Measurements from ENCODE around the gene LSM4.

LSM4 gene

DNA sequence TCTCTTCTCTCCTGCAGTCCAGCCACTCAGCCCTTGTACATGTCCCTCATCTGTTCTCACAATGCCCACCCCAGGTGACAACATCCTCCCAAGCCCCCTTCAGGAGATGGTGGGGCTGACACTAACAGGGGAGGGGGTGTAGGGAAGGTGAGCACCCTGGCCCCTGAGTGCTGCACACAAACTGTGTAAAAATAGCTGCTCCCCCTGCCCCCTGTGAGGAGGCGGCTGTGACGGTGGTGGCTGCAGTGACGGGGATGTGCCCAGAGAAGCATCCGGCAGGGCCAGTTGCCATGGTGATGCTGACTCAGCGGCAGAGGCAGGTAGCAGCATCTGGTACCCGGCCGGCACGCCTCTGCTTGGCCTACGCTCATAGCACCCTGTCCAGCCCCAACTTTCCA is 28.4 kb downstream of the LSM4 start:
- DNase-seq (ENCODE audit: extremely low spot score, insufficient read length, low read depth) = no peak
- FAIRE-seq = no peak

DNA sequence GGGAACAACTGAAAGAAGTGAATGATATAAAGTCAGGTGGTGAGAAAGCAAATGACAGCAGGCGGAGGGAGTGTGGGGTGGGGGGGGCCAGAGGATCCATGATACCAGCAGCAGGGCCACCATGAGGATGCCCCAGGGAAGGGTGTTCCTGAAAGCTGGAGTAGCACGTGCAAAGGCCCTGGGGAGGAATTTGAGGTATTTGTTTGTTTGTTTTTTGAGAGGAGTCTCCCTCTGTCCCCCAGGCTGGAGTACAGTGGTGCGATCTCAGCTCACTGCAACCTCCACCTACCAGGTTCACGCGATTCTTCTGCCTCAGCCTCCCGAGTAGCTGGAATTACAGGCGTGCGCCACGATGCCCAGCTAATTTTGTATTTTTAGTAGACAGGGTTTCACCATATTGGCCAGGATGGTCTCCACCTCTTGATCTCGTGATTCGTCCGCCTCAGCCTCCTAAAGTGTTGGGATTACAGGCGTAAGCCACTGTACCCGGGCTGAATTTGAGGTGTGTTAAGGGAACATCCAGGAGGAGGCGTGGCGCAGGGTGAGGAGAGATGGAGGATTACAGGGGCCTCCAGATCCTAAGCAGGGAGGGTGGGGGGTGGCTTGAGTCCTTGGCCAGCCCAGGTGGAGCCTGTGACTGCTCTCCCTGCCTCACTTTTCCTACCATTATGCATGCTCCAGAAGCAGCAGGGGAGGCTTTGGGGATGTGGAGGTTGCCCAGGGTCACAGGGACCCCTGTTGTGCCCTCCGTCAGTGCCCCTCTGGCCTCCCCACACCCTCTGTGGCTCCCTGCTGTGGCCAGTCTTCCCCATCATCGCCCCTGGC is 29.0 kb downstream of the LSM4 start:
- DNase-seq (ENCODE audit: extremely low spot score, insufficient read length, low read depth) (no peak), FAIRE-seq (no peak)

DNA sequence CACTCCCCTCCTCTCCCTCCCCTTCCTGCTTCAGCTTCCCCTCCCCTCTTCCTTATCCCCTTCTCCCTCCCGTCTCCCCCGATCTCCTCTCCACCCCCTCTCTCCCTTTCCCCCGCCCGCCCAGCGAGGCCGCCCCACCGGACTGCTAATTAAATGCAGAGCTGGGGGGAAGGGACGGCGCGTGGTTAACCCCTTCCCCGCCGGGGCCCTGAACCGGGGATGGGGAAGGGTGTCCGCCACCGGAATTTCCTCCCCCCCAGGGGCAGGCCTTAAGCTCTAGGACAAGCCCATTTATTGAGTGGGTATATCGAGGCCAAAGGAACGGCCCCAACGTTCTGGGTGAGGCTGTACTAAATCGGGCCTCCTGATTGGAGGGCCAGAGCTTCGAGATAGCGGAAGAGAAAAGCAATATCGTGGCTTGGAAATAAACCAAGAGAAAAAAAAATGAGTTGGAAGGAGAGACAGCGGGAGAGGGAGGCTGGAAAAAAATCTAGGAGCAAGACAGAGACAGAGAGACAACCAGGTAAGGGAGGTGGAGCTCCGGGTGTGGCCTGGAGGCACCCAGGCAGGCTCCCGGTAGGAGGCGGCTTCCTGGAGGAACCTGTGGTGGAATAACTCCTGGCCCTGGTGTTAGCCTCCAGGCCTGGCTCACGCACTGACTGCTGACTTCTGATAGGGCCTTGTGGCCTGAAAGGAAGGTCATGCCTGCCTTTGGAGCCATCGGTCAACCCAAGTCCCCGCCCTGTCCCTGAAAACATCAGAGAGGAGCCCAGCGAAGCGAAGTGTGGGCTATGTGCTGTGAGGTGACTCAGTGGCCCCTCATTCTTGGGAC is 29.9 kb downstream of the LSM4 start:
- no peak for DNase-seq (ENCODE audit: extremely low spot score, insufficient read length, low read depth)
- no peak for FAIRE-seq

DNA sequence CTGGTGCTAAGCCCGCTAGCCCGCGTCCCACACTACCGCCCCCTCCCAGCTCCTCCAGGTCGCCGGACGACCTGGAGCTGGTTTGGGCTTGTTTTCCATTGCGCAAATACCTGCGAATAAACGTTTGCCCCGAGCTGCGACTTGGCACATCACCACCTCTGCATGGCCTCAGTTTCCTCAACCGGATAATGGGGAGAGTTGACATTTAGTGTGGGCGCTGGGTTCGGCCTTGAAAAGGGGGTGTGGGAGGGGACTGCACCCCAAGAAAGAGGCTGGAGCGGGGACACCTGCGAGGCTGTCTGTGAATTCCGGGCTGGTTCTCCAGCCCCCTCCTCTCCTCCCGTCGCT is 30.4 kb downstream of the LSM4 start:
- DNase-seq (ENCODE audit: extremely low spot score, insufficient read length, low read depth) = no peak
- no peak for FAIRE-seq

DNA sequence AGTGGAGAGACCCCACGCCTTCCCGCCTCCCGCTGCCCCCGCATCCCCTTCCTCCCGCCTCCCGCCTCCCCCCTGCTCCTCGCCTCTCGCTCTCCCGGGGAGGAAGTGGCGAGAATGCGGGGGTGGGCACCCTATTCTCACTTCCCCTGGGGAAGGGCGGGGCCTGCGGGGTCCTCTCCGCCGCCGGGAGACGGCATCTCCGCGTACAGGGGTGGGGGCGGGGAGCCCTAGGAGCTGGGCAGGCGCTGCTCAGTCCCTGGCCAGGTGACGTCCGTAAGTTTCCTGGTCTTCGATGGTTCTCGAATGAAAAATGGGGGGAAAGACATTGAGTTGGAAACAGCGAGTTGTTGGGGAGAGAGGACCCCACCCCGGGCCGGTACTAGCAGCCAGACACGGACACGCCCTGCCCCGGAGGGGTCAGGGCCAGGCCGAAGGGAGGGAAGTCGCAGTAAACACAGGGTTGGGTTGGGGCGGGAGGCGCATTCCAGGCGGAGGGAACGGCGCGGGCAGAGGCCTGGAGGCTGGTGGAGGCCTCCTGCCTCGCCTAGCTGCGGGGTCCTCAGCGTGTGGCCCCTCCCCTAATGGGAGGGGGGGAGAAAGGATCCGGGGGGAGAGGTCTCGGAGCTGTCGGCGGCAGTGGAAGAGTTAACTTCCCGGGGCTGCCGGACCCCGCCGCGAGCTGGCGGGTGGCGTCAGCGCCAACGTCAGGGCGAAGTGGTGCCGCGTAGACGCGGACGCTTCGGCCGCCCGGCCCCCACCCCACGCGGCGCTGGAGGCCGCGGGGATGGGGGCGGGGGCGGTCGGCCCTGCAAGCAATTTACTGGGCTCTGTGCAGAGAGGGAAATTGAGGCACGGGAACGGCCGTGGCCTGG is 31.1 kb downstream of the LSM4 start:
- FAIRE-seq (peak; percentile 88), DNase-seq (ENCODE audit: extremely low spot score, insufficient read length, low read depth) (peak; percentile 83)

DNA sequence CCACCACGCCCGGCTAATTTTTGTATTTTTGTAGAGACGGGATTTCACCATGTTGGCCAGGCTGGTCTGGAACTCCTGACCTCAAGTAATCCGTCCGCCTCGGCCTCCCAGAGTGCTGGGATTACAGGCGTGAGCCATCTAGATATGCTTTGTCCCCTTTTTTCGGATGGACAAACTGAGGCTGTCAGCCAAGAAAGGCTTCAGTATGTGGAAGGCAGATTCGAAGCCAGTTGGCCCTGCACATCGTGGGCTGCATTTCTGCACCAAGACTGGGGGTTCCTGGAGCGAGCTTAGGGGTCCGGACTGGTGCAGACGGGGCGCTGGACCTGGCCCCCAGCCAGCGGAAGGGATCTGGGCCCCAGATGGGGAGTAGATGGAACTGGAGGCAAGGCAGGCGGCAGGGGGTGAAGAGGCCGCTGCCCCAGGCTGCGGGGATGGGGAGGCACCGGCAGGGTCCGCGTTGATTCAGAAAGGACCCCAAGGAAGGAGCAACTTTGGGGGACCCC is 31.8 kb downstream of the LSM4 start:
- FAIRE-seq = no peak
- DNase-seq (ENCODE audit: extremely low spot score, insufficient read length, low read depth) = no peak

DNA sequence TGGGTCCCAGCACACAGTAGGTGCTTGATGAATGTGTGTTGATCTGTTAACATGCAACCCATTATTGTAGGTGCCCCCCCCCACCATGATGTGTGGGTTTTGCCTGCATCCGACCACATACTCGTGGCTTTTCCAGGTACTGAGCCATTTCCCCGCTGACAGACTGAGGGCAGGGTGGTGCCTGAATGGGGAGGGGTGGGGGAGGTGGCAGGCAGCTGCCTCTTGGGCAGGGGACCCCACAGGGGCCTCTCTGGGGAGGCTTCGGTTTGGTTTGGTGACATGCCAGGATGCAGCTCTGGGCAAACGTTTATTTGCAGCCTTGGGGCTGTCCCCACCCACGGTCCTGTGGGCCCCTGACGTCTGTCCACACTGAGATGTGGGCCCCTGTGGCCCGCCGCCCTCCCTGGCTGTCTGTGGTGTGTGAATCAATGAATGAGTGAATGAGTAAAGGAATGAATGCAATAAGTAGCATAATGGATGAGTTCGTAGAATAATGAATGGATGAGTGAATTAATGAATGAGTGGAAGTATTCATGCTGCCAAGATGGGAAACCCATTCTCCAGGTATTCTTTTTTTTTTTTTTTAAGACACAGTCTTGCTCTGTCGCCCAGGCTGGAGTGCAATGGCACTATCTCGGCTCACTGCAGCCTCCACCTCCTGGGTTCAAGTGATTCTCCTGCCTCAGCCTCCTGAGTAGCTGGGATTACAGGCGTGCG is 32.4 kb downstream of the LSM4 start:
- FAIRE-seq (peak; percentile 87), DNase-seq (ENCODE audit: extremely low spot score, insufficient read length, low read depth) (peak; percentile 52)

DNA sequence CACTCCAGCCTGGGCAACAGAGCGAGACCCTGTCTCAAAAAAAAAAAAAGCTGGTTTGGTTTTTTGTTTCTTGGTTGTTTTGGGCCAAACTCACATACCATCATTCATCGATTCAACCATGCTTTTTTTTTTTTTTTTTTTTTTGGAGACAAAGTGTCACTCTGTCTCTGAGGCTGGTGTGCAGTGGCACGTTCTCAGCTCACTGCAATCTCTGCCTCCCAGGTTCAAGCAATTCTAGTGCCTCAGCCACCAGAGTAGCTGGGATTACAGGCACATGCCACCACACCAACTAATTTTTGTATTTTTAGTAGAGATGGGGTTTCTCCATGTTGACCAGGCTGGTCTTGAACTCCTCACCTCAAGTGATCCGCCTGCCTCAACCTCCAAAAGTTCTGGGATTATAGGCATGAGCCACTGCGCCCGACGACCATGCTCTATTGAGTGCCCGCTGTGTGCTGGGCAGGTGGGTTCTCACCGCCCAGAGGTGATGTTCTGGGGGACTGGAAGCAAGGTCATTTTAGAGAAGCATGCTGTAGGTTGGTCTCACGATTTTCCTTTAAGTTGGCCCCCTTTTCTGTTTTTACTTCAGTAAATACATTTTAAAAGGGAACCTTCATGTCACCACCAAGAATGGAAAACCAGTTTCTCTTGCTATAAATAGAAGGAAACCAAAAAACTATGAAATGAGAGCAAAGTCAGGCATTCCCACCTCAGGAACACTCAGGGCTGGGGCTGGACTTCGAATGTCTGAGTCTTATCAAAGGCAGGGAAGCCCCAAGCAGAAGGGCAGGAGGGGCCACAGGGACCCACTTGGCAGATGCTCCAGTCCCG is 33.2 kb downstream of the LSM4 start:
- FAIRE-seq (no peak), DNase-seq (ENCODE audit: extremely low spot score, insufficient read length, low read depth) (no peak)

DNA sequence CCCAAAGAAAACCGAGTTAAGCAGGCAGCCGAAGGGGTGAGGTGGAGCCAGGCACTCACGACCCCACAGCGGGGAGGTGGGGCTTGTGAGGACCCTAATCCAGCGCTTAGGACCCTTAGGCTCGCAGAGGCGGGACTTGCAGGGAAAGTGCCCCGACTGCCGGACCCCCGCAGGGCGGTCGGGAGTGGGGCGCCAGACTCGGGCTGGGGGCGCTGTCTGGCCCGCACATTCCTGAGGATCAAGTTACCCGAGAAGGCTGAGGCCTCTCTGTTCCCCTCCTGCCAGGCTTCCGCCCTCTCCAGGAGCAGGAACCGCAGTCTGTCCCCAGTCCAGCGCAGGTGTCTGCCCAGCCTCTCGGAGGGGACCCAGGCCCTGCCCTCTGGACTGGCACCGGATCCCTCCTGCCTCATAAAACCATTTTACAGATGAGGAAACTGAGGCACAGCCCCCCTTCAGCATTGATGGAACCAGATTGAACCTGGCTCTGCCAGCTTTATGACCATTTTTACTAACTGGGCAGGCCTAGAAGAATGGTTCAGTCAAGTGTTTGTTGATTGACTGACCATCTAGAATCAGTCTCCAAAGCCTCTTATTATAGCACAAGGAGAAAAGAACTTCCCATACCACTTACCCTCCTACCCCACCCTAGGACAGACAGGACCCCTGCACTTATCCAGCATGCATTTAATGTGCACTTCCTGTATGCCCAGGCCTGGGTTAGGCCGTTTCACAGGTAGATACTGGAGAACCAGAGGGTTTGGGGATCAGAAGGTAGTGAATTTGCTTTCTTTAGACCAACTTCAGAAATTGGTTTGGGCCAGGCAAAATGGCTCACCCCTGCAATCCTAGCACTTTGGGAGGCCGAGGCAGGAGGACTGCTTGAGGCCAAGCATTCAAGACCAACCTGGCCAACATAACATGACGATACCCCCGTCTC is 34.8 kb downstream of the LSM4 start:
- FAIRE-seq (no peak), DNase-seq (ENCODE audit: extremely low spot score, insufficient read length, low read depth) (no peak)

DNA sequence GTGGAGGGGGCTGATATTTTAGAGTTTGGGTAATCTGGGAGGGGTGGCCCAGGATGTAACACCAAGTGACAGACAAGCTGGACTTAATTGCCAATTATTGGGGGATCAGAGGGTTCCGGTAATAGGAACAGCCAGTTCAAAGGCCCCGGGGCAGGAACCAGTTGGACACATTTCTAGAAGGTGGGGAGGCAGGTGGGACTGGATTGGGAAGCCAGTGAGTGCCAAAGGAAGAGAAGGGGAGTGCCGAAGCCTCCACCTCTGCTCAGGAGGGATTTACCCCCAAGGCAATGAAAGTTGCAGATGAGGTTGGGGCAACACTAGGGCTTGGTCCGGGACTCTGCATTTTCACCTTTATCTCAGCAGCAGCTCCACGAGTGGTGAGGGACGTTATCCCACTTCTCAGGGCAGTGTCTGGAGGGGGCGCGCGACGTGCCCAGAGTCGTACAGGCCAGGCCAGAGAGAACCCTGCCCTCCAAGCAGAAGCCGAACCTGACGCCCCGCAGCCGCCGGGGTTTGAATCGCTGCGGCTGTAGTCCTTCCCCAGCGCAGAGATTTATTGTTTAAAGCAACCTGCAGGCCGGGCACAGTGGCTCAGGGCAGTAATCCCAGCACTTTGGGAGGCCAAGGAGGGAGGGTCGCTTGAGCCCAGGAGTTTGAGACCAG is 35.8 kb downstream of the LSM4 start:
- FAIRE-seq = no peak

DNA sequence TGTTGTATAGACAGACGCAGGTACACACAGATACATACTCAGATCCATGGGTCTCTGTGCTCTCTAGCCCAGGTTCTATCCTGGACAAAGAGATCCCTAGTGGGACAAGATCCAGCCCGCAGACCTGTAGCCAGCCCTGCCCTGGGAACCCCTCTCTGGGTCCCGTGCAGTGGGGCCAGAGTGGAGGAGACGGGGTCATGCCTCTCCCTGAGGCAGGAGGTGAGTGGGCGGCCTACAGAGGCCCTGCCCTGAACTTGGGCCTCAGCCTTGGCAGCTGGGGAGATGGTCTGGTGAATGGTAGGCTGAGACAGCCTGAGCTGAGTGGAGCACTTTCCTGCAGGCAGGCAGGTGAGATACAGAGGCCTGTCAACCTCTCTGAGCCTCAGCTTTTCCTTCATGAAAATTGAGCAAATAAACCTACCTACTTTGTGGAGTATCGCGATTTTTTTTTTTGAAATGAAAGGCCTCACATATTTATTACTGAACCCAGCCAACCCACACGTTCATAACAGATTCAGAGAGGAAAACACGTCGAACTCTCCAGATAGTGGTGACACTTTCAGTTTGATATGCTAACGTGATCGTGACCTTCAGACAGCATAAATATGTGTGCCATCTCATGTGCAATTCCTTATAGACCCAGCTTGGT is 38.0 kb downstream of the LSM4 start:
- DNase-seq (ENCODE audit: extremely low spot score, insufficient read length, low read depth) (no peak), FAIRE-seq (peak; percentile 62)

More for the DNA sequence above, 35.8 kb downstream of the LSM4 start:
- no peak for DNase-seq (ENCODE audit: extremely low spot score, insufficient read length, low read depth)

DNA sequence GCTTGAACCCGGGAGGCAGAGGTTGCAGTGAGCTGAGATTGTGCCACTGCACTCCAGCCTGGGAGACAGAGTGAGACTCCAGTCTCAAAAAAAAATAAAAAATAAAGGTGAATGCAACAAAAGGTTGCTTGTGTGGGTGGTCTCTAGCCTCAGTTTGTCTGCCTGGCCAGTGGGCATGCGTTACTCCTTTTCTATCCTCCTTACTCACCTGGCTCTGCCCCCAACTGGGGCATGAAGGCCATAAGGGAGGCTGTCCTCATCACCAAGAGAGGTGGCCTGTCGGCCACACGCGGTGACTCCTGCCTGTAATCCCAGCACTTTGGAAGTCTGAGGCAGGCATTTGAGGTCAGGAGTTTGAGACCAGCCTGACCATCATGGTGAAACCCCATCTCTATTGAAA is 39.5 kb downstream of the LSM4 start:
- DNase-seq (ENCODE audit: extremely low spot score, insufficient read length, low read depth) = no peak
- FAIRE-seq = no peak

DNA sequence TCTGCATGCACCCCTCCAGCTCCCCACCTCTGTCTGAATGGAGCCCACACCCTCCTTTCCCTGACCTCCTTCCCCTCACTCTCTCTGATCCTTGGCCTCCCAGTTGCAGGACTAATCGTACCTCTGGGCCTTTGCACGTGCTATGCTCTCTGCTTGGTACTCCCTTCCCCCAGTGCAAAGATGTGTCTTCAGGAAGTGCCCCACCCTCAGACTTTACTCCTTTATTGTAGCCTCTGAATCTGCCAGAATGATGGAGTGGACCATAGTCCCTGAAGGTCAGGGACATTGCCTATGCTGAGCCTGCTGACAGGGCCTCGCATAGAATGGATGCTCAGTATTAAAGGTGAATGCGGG is 40.1 kb downstream of the LSM4 start:
- FAIRE-seq = peak; percentile 48

DNA sequence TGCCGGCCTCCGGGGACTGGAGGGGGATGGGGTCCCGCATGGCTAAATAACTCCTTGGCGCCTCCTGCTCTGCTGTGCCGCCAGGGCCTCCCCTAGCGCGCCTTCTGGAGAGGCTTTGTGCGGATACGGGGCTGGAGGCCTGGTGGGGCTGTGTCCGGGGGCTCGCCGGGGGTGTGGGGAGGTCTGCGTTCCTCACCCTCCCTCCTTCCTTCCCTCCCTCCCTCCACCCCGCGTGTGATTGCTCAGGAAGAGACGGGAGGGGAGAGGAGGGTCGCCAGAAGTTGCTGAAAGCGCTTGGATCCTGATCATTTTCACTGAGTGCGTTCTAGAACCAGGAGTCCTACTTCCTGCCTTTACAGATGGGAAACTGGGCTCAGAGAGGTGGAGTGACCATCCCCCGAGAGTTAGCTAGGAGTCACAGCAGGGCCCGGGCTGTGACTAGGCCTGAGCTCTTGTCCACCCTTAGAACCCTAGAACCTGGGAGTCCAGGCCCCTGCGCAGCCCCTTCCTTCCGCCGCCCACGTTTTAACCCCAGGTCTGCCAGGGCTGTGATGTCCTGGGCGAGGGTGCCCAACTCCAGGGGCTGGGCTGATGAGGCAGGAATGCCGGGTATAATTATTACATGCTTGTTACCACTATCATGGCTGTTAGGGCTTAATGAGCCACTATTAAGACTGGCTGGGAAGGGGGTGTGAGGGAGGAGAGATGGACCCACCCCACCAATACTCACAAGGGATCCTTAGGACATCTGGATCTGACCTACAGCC is 40.7 kb downstream of the LSM4 start:
- DNase-seq (ENCODE audit: extremely low spot score, insufficient read length, low read depth) = no peak
- no peak for FAIRE-seq

More for the DNA sequence above, 40.1 kb downstream of the LSM4 start:
- no peak for DNase-seq (ENCODE audit: extremely low spot score, insufficient read length, low read depth)

DNA sequence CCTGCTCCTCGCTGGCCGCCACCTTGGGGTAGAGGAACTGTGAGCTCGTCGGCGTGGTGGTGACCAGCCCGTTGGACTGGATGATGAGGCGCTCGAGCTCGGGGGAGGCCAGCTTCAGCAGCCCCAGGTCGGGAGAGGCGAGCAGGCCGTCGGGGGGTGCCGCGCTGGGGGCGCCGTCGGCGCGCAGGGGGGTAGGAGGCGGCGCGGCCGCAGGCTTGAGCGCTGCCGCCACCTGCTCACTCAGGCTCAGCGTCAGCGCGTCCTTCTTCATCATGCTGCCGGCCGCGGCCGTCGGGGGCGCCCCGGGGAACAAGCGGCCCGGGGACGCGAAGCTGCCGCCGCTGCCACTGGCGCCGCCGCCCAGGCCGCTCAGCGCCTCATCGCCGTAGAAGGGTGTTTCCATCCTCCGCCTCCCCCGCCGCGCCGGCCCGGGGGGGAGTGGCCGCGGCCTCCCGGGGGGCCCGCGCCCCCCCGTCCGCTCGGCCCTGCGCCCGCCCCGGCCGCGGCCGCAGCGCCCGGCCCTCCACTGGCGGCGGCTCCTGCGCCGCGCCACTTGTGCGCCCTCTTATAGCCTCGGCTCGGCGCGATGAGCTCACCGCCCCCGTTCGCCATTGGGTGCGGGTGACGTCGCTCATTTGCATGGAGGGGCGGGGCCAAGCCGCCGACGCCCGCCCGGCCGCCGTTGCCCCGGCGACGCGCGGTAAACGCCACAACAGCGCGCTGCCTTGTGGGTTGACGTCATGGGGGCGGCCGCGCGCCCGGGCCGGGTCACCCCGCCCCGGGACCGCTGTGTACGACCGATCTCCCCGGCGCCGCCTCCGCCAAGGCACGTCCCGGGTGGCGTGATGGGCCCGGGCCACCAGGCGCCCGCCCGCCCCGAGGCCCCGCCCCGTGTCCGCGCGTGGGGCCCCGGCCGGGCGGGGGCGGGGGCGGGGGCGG is 41.5 kb downstream of the LSM4 start, which contains the start of gene JUND:
Gene JUND, minus strand, starts transcription at position 541 of the 939 bp plus-strand sequence. Its CDS starts 138 bp downstream, at position 403.
- DNase-seq (ENCODE audit: extremely low spot score, insufficient read length, low read depth) (peak; percentile 90), FAIRE-seq (peak; percentile 89)

Measured in GM18507 (cell line).